ENCODE measurements around the gene TEX2. TPM values are rescaled to one million over a fixed set of nuclear protein-coding genes. Genes with fewer than 3 reads are reported as not detected.

Gene TEX2
- total and polyA plus RNA-seq, 2 donors (not counting 3 experiments of a cell fraction or from before 2014, with no cell fraction given), result 13.3 to 25.8 TPM

DNA sequence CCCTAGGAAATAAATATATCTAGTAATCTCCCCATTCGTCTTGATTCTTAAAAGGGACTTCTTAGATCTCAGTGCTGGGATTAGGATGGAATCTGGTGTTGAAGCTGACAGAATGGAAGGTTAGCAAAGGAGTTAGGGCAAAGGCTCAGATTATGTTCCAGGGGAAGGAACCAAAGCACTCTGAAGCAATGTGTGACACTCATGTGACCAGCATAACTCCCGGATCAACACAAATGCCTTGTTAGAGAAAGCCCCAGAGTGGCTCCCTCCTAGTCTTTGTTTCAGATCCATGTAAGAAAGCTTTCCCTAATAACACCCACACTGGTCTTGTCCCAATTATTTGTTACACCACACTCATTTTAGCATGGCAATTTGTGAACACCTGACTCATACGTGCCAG, 70.5 kb downstream of the TEX2 start:
- BruUV-seq (replicated peaks), result no TSS peak
- no peak overlapping the region for H3K27ac ChIP-seq (ENCODE audit: insufficient read depth, low read depth, low read length)
- no peak for DNase-seq (ENCODE audit: low read depth, low spot score)
- no peaks in the 10 kb centered on the region for H3K79me2 ChIP-seq (ENCODE audit: control insufficient read depth, insufficient read depth, low read length)
- H3K27me3 ChIP-seq (ENCODE audit: control insufficient read depth in 2 of 2, insufficient read depth in 2 of 2, low read length in 2 of 2), result no peaks in the 10 kb centered on the region
- no peaks in the 10 kb centered on the region for H3K9me3 ChIP-seq (replicated peaks; ENCODE audit: control insufficient read depth, insufficient read depth, low read length)
- H3K36me3 ChIP-seq (ENCODE audit: control insufficient read depth in 2 of 2, extremely low read depth in 1 of 2, insufficient read depth in 2 of 2, low read length in 2 of 2), result peaks cover 2% of the 10 kb centered on the region in 2 experiments
- no peaks in the 10 kb centered on the region for H4K20me1 ChIP-seq (replicated peaks; ENCODE audit: control insufficient read depth, extremely low read depth, insufficient read depth, low read length)
- dilution Hi-C loops (cut with MboI; ENCODE audit: extremely low pct_ligation_motif_present, low sequenced_read_pairs), result no loop called here
- TF ChIP-seq, protein P1, sequence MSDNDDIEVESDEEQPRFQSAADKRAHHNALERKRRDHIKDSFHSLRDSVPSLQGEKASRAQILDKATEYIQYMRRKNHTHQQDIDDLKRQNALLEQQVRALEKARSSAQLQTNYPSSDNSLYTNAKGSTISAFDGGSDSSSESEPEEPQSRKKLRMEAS (IDR thresholded peaks at IDR 0.05; ENCODE audit: insufficient read depth, insufficient read length), result no peak
- TF ChIP-seq POLR2A (IDR thresholded peaks at IDR 0.05; ENCODE audit: low read depth, low read length) (no peak), JUN (IDR thresholded peaks at IDR 0.05; ENCODE audit: borderline replicate concordance, insufficient read depth, insufficient read length, low read depth) (no peak), GATA2 (IDR thresholded peaks at IDR 0.05; ENCODE audit: insufficient read depth, insufficient read length, low read depth, low read length) (no peak), POLR2AphosphoS5 (IDR thresholded peaks at IDR 0.05; ENCODE audit: insufficient read depth, low read depth, low read length) (no peak), MYC (IDR thresholded peaks at IDR 0.05; ENCODE audit: low read depth, low read length) (no peak), FOS (IDR thresholded peaks at IDR 0.05; ENCODE audit: borderline replicate concordance, insufficient read depth, low read length) (no peak), EZH2 (IDR thresholded peaks at IDR 0.05; ENCODE audit: borderline replicate concordance, low read depth, low read length, severe bottlenecking) (no peak)
- TF ChIP-seq, protein P2, sequence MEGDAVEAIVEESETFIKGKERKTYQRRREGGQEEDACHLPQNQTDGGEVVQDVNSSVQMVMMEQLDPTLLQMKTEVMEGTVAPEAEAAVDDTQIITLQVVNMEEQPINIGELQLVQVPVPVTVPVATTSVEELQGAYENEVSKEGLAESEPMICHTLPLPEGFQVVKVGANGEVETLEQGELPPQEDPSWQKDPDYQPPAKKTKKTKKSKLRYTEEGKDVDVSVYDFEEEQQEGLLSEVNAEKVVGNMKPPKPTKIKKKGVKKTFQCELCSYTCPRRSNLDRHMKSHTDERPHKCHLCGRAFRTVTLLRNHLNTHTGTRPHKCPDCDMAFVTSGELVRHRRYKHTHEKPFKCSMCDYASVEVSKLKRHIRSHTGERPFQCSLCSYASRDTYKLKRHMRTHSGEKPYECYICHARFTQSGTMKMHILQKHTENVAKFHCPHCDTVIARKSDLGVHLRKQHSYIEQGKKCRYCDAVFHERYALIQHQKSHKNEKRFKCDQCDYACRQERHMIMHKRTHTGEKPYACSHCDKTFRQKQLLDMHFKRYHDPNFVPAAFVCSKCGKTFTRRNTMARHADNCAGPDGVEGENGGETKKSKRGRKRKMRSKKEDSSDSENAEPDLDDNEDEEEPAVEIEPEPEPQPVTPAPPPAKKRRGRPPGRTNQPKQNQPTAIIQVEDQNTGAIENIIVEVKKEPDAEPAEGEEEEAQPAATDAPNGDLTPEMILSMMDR (IDR thresholded peaks at IDR 0.05; ENCODE audit: extremely low read depth in 1 of 2, insufficient read depth in 1 of 2, low read depth in 1 of 2, low read length in 2 of 2), result no peak
- no peak overlapping the region for H3K9ac ChIP-seq (replicated peaks; ENCODE audit: extremely low read depth, insufficient read depth, low read length)
- H3K4me2 ChIP-seq (ENCODE audit: insufficient read depth, low read length), result no peak overlapping the region
- ChIA-PET CTCF (no interaction called here), POLR2A (no interaction called here)
- H2AFZ ChIP-seq (ENCODE audit: low read depth, low read length), result no peak overlapping the region
- no peaks in the 10 kb centered on the region for H3K9me1 ChIP-seq (replicated peaks; ENCODE audit: control insufficient read depth, extremely low read depth, insufficient read depth, low read length)
- H3K4me3 ChIP-seq (replicated peaks in 1 of 3; ENCODE audit: insufficient read depth in 1 of 3, low read depth in 1 of 3, low read length in 3 of 3), result no peak overlapping the region
- intact Hi-C loops (cut with micrococcal nuclease), result no loop called here
- FAIRE-seq, result no peak
- H3K4me1 ChIP-seq (ENCODE audit: control insufficient read depth, extremely low read depth, insufficient read depth, low read length), result peaks cover 5% of the 10 kb centered on the region

All from endothelial cell of umbilical vein (primary cell).